ENCODE measurements around the gene IFNW1.

IFNW1 gene

GRCh38 chr9:21104787-21105186 is 36.8 kb downstream of the IFNW1 start:
- DNase-seq = no peak

GRCh38 chr9:21102305-21102704 is 39.3 kb downstream of the IFNW1 start:
- no peak for DNase-seq

GRCh38 chr9:21097817-21098216 is 43.8 kb downstream of the IFNW1 start:
- DNase-seq = no peak

- DNase-seq = no peak
Observed at GRCh38 chr9:21096901-21097255, 44.8 kb downstream of the IFNW1 start.

GRCh38 chr9:21096172-21096900 is 45.3 kb downstream of the IFNW1 start:
- DNase-seq = no peak

- no peak for DNase-seq
Observed at GRCh38 chr9:21095561-21095960, 46.1 kb downstream of the IFNW1 start.
